ENCODE measurements around the gene EMSY.
A peak's percentile ranks its signal among the peaks of the same experiment; 100 is the strongest.
"Not testable (repeated sequence)": the region's sequence is repeated elsewhere in the genome, so short reads cannot be mapped to it uniquely, and the experiment has no call there.

Gene EMSY

DNA sequence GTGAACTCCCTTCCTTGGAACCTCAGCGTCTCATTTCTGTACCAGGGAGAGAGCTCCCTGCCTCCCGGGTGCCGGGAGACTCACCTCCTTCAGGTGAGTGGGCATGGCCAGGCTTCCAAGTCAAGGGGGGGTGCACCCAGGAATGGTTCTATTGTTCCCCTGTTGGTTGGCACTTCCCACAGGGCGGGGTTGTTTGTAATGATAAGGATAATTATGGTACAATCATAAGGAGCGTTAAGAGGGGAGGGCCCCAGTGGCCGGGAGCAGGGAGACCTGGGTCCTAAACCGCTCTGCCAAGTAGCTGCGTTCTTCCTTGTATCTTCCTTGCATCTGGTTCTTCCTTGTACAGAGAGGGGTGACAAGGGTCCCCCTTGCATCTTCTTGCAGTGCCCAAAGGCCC lies 146.6 kb downstream of the EMSY start:
- DNase-seq (ENCODE audit: extremely low read depth in 1 of 2, low read depth in 1 of 2): no peak

DNA sequence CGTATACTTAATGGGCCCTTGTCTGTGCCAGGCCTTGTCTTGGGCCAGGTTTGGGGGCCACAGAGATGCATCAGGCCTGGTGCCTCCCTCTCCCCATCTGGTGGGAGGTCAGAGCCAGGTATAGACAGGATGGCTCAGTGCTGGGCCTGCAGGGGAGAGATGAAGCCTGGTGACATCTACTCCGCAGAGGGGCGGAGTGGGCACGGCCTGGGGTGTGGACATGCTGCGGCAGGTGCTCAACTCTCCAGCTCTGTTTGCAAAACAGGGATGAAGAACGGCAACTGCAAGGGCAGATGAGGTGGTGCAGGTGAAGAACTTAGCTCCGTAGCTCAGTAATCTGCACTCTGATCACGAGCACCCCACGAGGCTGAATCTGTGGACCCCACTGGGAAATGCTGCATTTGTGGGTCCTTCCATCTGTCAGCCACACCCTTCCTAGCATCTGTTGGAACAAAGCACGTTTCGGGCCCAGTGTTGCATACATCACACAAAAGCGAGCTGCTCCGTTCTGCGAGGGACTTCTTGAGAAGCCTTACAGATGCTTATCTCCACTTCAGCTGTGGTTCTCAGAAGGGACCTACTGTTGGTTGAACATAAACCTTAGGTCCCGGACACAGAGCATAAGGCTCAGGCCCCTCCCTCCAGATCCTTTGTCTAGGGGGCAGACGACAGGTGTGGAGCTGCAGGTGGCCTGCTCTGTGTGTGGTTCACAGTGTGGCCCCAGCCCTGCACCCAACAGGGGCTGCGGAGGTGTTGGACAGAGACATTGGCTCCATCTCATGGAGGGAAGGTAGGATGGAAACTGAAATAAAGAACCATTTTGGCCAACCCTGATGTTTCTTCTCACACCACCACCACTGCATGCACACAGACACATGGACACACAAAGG lies 147.5 kb downstream of the EMSY start:
- DNase-seq (ENCODE audit: extremely low read depth in 1 of 2, low read depth in 1 of 2): peak in 1 of 2 donors; percentile 20

DNA sequence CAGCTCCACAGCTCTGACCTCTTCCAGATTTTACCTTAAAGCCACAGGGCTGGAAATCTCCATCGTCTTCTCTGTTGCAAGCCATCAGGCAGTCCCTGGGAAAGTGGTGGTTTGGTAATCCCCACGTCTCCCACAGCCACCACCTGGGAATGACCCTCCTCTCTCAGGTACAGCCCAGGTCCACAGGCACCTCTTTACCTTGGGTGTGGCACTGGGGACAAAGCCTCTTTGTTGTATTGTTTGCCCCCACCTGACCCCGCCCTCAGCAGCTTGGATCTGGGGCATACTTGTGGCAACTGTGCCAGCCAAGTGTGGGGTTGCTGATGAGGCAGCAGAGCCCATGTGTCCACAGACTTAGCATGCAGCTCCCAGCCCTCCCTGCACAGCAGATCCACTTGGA lies 148.1 kb downstream of the EMSY start:
- DNase-seq (ENCODE audit: extremely low read depth in 1 of 2, low read depth in 1 of 2): no peak

DNA sequence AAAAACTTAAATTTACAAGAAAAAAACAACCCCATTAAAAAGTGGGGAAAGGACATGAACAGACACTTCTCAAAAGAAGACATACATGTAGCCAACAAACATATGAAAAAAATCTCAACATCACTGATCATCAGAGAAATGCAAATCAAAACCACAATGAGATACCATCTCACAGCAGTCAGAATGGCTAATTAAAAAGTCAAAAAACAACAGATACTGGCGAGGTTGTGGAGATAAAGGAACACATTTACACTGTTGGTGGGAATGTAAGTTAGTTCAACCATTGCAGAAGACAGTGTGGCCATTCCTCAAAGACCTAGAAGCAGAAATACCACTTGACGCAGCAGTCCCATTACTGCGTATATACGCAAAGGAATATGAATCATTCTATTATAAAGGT lies 150.3 kb downstream of the EMSY start:
- DNase-seq (ENCODE audit: extremely low read depth in 1 of 2, low read depth in 1 of 2): not testable (repeated sequence)

DNA sequence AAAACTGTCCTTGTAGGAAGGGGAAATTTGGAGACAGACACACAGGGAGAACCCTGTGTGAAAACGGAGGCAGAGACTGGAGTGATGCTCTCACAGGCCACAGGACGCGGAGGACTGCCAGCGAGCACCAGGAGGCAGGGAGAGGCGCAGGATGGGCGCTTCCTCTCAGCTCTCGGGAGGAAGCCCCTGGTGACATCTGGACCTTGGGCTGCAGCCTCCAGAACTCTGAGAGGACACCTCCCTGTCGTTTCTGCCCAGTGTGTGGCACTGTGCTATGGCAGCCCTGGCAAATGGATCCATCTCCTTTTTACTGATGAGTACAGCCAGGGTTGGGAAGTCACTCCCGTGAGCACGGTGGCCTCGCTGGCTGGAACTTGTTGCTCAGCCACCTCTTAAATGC lies 151.8 kb downstream of the EMSY start:
- DNase-seq (ENCODE audit: extremely low read depth in 1 of 2, low read depth in 1 of 2): no peak

DNA sequence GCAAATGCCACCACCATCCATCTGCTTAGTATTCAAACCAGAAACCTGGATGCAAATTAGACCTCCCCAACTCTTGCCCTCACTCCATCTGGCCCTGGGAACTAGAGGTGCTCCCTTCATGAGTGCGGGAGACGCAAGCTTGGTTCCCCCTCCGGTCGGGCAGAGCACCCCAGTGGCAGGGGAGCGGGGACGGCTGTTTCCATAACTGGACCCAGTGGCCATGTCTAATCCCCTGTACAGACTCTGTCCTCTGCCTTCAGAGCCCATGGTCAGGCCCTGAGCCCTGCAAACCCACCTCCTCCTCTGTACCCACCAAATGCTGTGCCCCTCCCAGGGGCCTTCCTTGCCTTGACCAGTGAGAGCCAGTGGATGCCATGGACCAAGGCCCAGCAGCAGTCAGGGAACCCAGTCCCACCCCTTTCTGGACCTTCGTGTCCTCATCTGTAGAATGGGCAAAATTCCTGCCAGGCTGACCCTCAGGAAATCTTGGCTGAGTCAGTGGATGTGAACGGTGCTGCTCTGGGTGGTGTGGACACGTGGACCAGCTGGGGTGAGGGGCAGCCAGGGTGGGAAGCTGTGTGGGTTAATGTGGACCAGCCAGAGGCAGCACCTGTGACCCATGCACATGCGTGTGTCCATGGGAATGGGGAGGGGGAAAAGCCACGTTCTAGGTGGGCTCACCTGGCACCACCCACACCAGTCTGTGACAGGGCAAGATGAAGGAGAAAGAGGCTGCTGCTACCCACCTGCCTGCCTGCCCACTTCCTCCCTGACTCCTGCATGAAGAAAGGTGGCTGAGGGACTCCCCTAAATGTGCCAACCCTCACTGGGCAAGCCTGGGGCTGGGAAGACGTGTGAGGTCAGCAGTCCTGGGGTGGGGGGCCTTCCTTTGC lies 153.0 kb downstream of the EMSY start:
- DNase-seq (ENCODE audit: extremely low read depth in 1 of 2, low read depth in 1 of 2): no peak

DNA sequence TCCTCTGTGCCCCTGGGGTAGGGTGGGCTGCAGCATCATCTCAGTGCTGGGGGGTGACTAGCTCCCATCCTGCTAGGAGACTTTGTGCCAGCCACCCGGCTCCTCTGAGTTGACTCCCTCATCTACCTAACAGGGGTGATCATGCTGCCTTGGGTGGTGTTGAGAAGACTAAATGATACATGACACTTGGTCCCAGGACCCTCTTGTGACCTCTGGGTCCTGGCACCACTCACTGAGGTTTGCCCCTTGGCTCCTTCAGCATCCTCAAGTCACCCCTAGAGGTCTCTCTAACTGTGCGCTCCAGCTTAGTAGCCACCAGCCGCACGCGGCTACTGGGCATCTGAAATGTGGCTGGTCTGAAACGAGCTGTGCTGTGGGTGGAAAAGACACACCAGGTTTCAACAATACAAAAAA lies 153.6 kb downstream of the EMSY start:
- DNase-seq (ENCODE audit: extremely low read depth in 1 of 2, low read depth in 1 of 2): peak in 1 of 2 donors; percentile 22

DNA sequence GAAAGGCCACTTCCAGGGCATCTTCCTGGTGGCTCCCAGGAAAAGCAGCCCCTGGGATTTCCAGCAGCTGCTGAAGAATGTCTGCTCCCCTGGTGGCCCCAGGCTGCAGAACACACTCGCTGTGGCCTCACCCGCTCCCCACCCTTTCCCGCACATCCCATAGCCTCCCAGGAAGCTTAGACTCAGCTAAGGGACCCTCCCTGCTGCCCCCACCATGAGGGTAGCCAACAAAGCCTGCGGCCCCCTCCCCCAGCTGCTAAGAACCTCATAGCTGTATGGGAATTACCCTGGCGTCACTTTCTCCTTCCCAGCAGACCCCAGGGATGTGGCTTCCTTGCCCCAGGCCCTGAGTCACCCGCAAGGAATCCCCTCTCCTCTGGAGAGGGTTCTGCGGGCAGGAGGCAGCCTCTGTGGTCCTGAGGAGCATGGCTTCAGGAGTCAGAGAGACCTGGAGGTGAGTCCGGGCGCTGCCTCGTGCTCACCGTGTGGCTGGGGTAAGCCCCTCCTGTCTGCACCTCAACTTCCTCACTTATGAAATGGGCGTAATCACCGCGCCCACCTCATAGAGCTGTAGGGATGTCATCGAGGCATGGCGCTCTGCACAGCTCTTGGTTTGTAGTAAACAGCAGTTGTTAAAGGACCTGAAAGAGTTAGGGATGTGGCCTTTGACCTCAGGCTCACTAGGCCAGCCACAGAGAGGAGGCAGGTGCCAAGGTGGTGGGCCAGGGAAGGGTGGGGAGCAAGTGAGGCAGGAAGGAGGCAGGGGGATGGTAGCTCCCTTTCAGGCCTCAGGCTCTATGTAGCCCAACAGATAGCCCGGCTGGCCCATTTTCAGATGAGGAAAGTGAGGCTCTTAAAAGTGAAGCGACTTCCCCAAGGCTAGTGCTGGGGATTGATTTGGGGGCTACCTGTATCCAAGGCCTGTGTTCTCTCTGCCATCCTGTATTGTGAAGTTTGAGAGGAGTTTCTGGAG lies 154.5 kb downstream of the EMSY start:
- no peak for DNase-seq (ENCODE audit: extremely low read depth in 1 of 2, low read depth in 1 of 2)

DNA sequence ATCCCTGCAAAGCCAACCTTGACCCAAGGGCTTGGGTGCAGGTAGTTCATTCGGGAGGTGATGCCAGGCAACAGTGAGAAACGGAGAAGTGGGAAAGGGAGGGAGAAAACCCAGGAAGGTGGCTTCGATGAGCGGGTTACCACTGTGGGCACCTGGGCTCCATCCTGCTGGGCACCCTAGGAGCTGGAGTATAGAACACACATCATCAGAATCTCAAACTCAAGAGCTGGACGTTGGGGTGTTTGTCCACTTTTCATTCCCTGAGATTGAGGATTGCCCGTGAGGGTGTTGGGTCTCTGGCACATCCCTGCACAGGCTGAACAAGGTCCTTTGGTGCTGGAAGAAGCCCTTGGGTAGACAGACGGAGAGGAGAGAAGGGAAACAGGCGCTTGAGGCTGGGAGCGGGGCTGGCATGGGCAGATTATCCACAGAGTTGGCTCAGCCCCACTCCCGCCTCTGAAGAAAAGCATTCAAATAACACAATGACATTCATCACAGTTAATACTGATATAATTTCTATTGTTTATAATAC lies 155.4 kb downstream of the EMSY start:
- no peak for DNase-seq (ENCODE audit: extremely low read depth in 1 of 2, low read depth in 1 of 2)

DNA sequence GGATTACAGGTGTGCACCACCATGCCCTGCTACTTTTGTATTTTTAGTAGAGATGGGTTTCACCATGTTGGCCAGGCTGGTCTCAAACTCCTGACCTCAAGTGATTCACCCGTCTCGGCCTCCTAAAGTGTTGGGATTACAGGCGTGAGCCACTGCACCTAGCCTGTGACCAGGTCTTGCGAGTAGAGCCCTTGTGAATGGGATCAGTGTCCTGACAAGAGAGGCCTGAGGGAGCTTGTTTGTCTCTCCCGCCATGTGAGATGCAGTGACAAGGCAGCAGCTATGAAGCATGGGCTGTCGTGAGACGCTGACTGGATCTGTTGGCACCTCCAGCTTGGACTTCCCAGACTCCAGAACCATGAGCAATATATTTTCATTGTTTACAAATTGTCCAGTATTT lies 156.5 kb downstream of the EMSY start:
- DNase-seq (ENCODE audit: extremely low read depth in 1 of 2, low read depth in 1 of 2): no peak

DNA sequence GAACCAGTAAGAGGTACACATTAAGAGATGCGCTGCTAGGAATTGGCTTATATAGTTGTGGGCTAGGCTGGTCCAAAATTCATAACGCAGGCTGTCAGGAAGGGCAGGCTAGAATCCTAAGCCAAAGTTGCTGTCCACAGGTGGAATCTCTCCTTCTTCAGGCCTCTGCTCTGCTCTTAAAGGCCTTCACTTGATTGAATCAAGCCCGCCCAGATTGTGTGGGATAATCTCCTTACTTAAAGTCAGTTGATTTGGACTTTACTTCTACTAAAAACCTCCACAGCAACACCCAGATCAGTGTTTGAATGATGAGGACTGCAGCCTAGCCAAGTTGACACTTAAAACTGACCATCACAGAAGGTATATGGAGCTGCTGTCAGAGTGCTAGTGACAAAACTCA lies 156.9 kb downstream of the EMSY start:
- DNase-seq (ENCODE audit: extremely low read depth in 1 of 2, low read depth in 1 of 2): no peak

DNA sequence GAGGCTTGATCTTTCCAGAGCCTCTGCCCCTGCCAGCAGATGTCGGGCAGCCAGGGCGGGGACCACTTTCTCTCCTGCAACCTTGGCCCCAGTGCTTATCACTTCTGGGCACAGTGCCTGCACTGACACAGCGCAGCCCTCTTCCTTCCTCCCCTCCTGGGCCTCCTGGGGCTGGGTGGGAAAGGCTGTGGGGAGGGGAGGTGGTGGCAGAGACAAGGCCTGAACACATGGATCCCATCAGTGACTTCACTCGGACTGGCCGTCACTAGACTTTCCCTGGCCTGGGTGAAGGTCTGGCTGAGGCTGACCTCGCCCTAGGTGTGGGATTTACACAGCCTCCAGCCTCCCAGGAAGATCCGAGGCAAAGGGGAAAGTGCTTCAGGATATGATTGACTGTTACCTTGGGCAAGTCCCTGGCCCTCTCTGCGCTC lies 157.6 kb downstream of the EMSY start:
- DNase-seq (ENCODE audit: extremely low read depth in 1 of 2, low read depth in 1 of 2): no peak

Data from stimulated activated CD8-positive, alpha-beta memory T cell treated with anti-CD3 and anti-CD28 coated beads, Interleukin-7, amount 100 ng/mL, for 48 hours (primary cell).